Bladder microvascular endothelial cell (primary cell): ENCODE data around the gene ALG11. TPM values are rescaled to one million over a fixed set of nuclear protein-coding genes. Genes with fewer than 3 reads are reported as not detected.

ENCODE experiments used
- total RNA-seq: library from RNA; depleted of rRNA; stranded (reverse); fragments of >200 nt; gene quantifications from 2 replicates; pipeline ENCODE4 v1.2.3, GENCODE V29; 2014

Gene ALG11
- 7.4 and 22.5 TPM in 2 replicates for total RNA-seq

GRCh38 chr13:52011632-52012511, at the start of gene ALG11:
Gene ALG11, plus strand, starts transcription at chr13:52012398. Its CDS starts 21 bp downstream, at chr13:52012419.

GRCh38 chr13:52010890-52011631, 1.1 kb upstream of the ALG11 start, which contains the start of gene ATP7B:
Gene ATP7B, minus strand, starts transcription at chr13:52011450. Its CDS starts 113 bp downstream, at chr13:52011337.

GRCh38 chr13:52024481-52024880, 12.3 kb downstream of the ALG11 start, which contains the start of gene UTP14C:
Gene UTP14C, plus strand, starts transcription at chr13:52024691. Its CDS starts 4,114 bp downstream, at chr13:52028805.

Other genes with a start within 250 kb of the ALG11 start
- 5.3 and 5.9 TPM in 2 replicates for gene DHRS12, start 208.2 kb upstream of the ALG11 start, total RNA-seq
- gene TMEM272, start 167.2 kb upstream of the ALG11 start, total RNA-seq, result not detected in 2 replicates
- gene CCDC70, start 150.4 kb upstream of the ALG11 start, total RNA-seq, result not detected in 2 replicates
- gene ATP7B, start 948 bp upstream of the ALG11 start, total RNA-seq, result 7.0 and 13.2 TPM in 2 replicates
- 6.8 and 17.4 TPM in 2 replicates for gene UTP14C, start 12.3 kb downstream of the ALG11 start, total RNA-seq
- gene NEK5, start 116.7 kb downstream of the ALG11 start, total RNA-seq, result under 0.01 and 0.31 TPM in 2 replicates
- gene NEK3, start 147.2 kb downstream of the ALG11 start, total RNA-seq, result 13.8 and 15.8 TPM in 2 replicates